ENCODE data around the gene LRP1B.

- TF ChIP-seq CTCF (IDR thresholded peaks at IDR 0.05), result no peak
- no peak for TF ChIP-seq POLR2A (IDR thresholded peaks at IDR 0.05)
These were observed 1777.3 kb downstream of the LRP1B start for GRCh38 chr2:140353541-140353940.

Measured in tibial nerve (tissue), 3 donors.